BLaER1 treated with 17β-estradiol and CSF1 and Interleukin-3, amounts not matched to agents 10 nM and 100 nM (cell line): ENCODE results near the gene CMSS1.

ENCODE experiments used
- H3K27ac ChIP-seq, 11 experiments: shearing (Covaris generic); formaldehyde crosslinking; 2 replicates each; pipeline ENCODE4 v1.8.1; 2022
- H3K27me3 ChIP-seq, 11 experiments: shearing (Covaris generic); formaldehyde crosslinking; 2 replicates each; pipeline ENCODE4 v1.8.1; 2022
- H3K36me3 ChIP-seq, 11 experiments: shearing (Covaris generic); formaldehyde crosslinking; 2 replicates each; pipeline ENCODE4 v1.8.1; 2022
- H3K4me1 ChIP-seq, 10 experiments: shearing (Covaris generic); formaldehyde crosslinking; 2 replicates each; pipeline ENCODE4 v1.8.1; 2022
- H3K4me2 ChIP-seq, 11 experiments: shearing (Covaris generic); formaldehyde crosslinking; 2 replicates each; pipeline ENCODE4 v1.8.1; 2022
- H3K4me3 ChIP-seq, 10 experiments: shearing (Covaris generic); formaldehyde crosslinking; 2 replicates each; pipeline ENCODE4 v1.8.1; 2022
- H3K9ac ChIP-seq, 11 experiments: shearing (Covaris generic); formaldehyde crosslinking; 2 replicates each; pipeline ENCODE4 v1.8.1; 2022
- H3K9me3 ChIP-seq, 11 experiments: shearing (Covaris generic); formaldehyde crosslinking; replicated peaks in 1 of 11; 2 replicates each; pipeline ENCODE4 v1.8.1; 2022
- H4K20me1 ChIP-seq, 11 experiments: shearing (Covaris generic); formaldehyde crosslinking; 2 replicates each; pipeline ENCODE4 v1.8.1; 2022
- Cebpa-rat ChIP-seq, 11 experiments: shearing (Covaris generic); IDR thresholded peaks; 2 replicates each; pipeline ENCODE4 v1.8.1; 2022

The CMSS1 gene

DNA sequence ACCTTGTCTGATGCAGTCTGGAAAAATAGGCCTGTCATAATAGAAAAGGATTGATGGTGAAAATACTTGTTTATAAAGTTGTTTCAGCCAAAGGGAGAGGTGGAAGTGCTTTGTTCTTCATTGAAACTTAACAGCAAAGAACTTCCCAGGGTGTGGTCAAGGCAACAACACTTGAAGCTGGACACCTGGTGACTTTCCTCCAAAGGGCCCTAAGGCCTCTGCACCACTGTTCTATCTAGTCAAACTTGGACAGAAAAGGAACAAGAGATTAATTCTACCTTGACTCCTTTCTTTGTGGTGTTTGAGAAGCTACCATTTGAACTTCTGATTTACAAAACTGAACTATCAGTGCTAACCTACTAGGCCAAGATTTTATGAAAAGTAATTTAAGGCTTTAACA, 102.0 kb downstream of the CMSS1 start:
- Histone ChIP-seq H3K27ac (no peak overlapping the region), H3K4me2 (no peak overlapping the region), H3K4me1 (peaks cover 7 to 11% (median 8%) of the 10 kb centered on the region in 10 experiments; a peak in 14 of 20 replicates), H3K27me3 (no peaks in the 10 kb centered on the region), H3K4me3 (no peak overlapping the region), H4K20me1 (peaks cover 0 to 22% (median 0%) of the 10 kb centered on the region in 11 experiments; a peak in 3 of 22 replicates), H3K9me3 (peaks cover 0 to 14% (median 11%) of the 10 kb centered on the region in 11 experiments; a peak in 7 of 22 replicates), H3K36me3 (peaks cover 0 to 9% (median 2%) of the 10 kb centered on the region in 11 experiments; a peak in 7 of 22 replicates), H3K9ac (no peak overlapping the region)
- no peak for TF ChIP-seq Cebpa-rat (IDR thresholded peaks at IDR 0.05)

DNA sequence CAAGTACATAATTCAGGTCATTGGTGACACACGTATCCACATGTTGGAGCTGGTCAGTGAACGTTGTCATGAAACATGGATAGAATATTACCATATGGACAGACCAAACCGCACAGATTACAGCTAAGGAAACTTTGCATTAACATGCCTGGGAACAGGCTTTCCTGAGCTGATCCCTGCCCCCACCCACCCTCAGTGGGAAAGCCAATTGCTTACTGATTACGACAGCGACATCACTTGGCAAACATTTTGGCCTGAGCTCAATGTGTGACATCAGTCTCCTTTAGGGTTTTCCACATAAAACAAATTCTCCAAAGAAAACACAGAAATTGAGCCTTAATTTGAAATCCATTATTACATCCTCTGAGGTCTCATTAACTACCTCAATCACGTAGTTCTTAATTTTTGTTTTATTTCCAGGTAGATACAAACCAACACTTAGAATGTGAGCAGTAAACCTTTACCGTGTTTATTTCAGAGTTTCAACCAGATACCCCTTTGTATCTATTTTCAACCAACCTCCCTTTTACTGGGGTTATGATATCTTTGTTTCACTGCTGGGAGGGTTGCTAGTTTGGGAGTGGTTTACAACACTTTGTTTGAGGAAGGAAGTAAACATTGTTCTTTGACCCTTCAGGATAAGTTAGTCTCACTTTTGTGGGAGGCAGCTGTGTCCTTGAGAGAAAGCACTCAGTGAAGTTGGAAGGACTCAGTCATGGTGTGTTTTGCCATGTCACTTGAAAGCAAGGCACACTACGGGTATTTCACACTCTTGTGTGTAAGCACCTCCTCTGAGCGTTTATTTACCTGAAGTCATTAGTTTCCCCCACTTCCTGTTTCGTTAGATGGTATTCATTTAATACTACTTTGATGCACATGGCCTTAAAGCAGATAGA, 103.1 kb downstream of the CMSS1 start:
- Histone ChIP-seq H3K27ac (peak overlapping the region in 4 of 11 experiments; percentile 1 to 56 (median 32); a peak in 5 of 22 replicates), H3K4me2 (peak overlapping the region; percentile 10 to 55 (median 23); a peak in 15 of 22 replicates), H3K36me3 (peaks cover 0 to 9% (median 3%) of the 10 kb centered on the region in 11 experiments; a peak in 8 of 22 replicates), H3K4me3 (no peak overlapping the region), H4K20me1 (peaks cover 0 to 28% (median 0%) of the 10 kb centered on the region in 11 experiments; a peak in 3 of 22 replicates), H3K9ac (no peak overlapping the region), H3K4me1 (peaks cover 7 to 11% (median 8%) of the 10 kb centered on the region in 10 experiments; a peak in 14 of 20 replicates), H3K27me3 (no peaks in the 10 kb centered on the region), H3K9me3 (peaks cover 0 to 14% (median 11%) of the 10 kb centered on the region in 11 experiments; a peak in 7 of 22 replicates)
- no peak for TF ChIP-seq Cebpa-rat (IDR thresholded peaks at IDR 0.05)

DNA sequence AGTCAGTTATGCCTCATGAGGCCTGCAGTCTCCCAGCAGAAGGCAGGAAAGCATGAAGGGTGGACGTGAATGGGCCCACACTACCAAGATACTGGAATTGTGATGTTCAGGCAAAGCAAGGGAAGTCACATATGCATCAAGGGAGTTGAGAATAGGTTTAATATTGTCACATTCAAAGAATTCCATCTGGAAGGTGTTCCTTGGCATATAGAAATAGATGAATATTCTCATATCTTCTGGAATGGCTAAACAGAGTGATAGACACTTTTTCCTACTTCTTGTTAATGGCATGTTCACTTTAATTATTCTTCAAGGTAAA, 103.7 kb downstream of the CMSS1 start:
- peak overlapping the region in 4 of 11 experiments; percentile 1 to 56 (median 32); a peak in 5 of 22 replicates for H3K27ac ChIP-seq
- no peak overlapping the region for H3K9ac ChIP-seq
- peaks cover 0 to 9% (median 3%) of the 10 kb centered on the region in 11 experiments; a peak in 8 of 22 replicates for H3K36me3 ChIP-seq
- H3K4me3 ChIP-seq: no peak overlapping the region
- H3K27me3 ChIP-seq: no peaks in the 10 kb centered on the region
- peaks cover 0 to 23% (median 0%) of the 10 kb centered on the region in 11 experiments; a peak in 2 of 22 replicates for H4K20me1 ChIP-seq
- peaks cover 0 to 14% (median 11%) of the 10 kb centered on the region in 11 experiments; a peak in 7 of 22 replicates for H3K9me3 ChIP-seq
- TF ChIP-seq Cebpa-rat (IDR thresholded peaks at IDR 0.05): no peak
- peaks cover 7 to 11% (median 8%) of the 10 kb centered on the region in 10 experiments; a peak in 14 of 20 replicates for H3K4me1 ChIP-seq
- peak overlapping the region; percentile 10 to 55 (median 23); a peak in 15 of 22 replicates for H3K4me2 ChIP-seq

DNA sequence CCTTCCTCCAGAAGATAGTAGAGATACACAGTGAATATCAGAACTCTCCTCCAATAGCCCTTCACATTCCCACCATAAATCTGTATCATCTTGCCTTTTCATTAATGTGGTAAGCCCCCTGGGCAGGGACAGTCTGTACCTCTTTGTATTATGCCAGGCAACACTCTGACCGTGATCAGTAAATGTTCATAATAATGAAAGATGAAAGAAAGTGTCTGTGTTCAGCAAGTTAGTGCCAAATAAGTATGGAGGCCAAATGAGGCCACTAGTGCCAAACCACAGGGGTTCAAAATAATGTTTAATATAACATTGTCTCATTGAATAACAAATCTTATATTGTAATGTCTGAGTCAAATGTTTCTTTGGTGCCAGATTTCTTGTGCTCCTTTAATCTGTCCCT, 104.3 kb downstream of the CMSS1 start:
- Histone ChIP-seq H3K4me1 (peaks cover 7 to 11% (median 8%) of the 10 kb centered on the region in 10 experiments; a peak in 14 of 20 replicates), H3K27ac (no peak overlapping the region), H3K9me3 (peaks cover 0 to 14% (median 11%) of the 10 kb centered on the region in 11 experiments; a peak in 7 of 22 replicates), H3K4me2 (no peak overlapping the region), H3K36me3 (peaks cover 0 to 9% (median 0%) of the 10 kb centered on the region in 11 experiments; a peak in 5 of 22 replicates), H4K20me1 (peaks cover 0 to 21% (median 0%) of the 10 kb centered on the region in 11 experiments; a peak in 2 of 22 replicates), H3K27me3 (no peaks in the 10 kb centered on the region), H3K4me3 (no peak overlapping the region), H3K9ac (no peak overlapping the region)
- TF ChIP-seq Cebpa-rat (IDR thresholded peaks at IDR 0.05): no peak

DNA sequence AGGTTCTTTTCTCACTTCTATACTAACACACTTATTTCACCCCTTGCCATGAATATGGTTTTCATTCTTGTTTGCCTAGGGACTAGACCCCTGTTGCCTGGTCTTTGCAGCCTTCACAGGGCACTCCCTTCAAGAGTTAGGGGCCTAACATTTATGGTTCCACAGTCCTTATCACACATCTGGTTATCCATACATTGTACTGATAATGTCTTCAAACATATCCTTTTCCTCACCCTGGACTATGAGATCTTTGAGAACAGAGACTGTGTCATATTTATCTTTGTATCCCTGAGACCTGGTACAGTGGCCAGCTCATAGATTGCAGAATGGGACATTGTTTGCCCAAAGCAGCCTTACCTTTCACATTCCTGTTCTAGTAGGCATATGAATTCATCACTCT, 106.2 kb downstream of the CMSS1 start:
- Histone ChIP-seq H3K4me3 (no peak overlapping the region), H3K4me2 (no peak overlapping the region), H3K27ac (no peak overlapping the region), H4K20me1 (peaks cover 0 to 33% (median 0%) of the 10 kb centered on the region in 11 experiments; a peak in 2 of 22 replicates), H3K27me3 (no peaks in the 10 kb centered on the region), H3K9me3 (peaks cover 0 to 14% (median 11%) of the 10 kb centered on the region in 11 experiments; a peak in 7 of 22 replicates), H3K36me3 (peaks cover 0 to 9% (median 0%) of the 10 kb centered on the region in 11 experiments; a peak in 5 of 22 replicates), H3K9ac (no peak overlapping the region), H3K4me1 (peaks cover 7 to 11% (median 8%) of the 10 kb centered on the region in 10 experiments; a peak in 14 of 20 replicates)
- TF ChIP-seq Cebpa-rat (IDR thresholded peaks at IDR 0.05): no peak

DNA sequence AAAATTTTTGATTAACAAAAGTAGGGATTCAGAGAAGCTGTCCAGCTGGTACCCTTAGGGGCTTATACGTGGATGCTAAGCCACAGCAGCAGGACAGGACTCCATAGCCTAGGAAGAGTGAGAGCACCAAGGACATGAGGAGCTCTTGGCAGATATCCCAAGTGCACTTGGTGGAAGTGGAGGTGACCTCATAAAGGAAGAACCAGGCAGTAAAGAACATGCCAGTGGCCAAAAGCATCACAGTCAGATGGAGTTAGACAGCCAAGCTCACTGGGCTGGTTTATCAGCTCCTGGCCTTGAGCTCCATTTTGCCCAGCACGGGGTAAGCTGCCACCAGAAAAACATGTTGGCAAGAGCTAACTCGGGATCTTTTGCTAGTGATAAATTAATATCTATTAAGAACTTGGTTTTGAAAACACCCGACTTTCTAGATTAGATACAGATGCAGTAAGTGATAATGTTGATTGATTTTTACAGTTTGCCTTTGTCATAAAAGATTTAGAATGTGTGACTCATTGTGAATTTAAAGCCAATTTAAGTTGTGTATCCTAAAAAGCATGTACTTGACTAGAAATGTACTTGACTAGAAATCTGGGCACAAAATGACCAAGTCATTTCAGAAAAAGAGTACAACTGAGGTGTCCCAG, 108.0 kb downstream of the CMSS1 start:
- TF ChIP-seq Cebpa-rat (IDR thresholded peaks at IDR 0.05): no peak
- Histone ChIP-seq H3K4me2 (no peak overlapping the region), H3K9ac (no peak overlapping the region), H3K27me3 (no peaks in the 10 kb centered on the region), H4K20me1 (peaks cover 0 to 45% (median 0%) of the 10 kb centered on the region in 11 experiments; a peak in 4 of 22 replicates), H3K27ac (no peak overlapping the region), H3K4me1 (peaks cover 6 to 7% (median 7%) of the 10 kb centered on the region in 10 experiments; a peak in 14 of 20 replicates), H3K4me3 (no peak overlapping the region), H3K9me3 (peaks cover 0 to 14% (median 11%) of the 10 kb centered on the region in 11 experiments; a peak in 7 of 22 replicates), H3K36me3 (peaks cover 0 to 9% (median 3%) of the 10 kb centered on the region in 11 experiments; a peak in 5 of 22 replicates)

DNA sequence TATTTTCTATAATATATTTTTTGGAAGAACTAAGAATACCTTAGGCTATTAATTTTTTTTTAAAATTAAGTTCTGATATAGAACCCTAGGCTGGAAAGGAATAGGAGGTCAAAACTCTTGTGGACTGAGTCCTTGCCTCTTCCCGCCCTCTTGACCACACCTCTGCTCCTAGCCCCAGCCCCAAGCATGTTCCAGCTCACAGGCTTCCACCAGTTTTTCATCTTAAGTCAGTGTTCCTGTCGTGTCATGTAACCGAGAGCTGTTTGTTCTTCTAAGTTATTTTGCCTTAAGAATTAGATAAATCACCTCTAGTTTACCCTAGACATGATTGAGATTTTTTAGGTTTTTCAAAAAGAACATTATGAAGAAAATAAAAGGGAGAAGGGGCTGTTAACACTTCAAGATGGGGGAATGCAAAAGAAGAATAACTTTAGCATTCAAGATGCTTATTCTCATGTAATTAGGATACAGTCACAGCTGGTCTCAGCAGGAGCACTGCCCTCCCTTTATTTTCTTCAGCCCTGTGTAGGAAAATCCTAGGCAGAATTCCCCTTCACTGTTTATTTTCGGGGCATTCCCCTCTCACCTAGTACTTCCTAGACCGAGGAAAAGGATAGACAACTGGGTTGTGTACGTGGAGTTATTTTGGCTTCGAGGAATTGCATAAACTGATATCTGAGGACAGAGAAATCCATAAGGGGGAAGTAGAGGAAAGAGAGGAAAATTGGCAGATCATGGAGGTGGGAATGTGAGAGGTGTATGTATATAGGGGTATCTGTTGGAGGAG, 110.2 kb downstream of the CMSS1 start:
- no peak for TF ChIP-seq Cebpa-rat (IDR thresholded peaks at IDR 0.05)
- H3K9ac ChIP-seq: no peak overlapping the region

More for the DNA sequence above, 110.2 kb downstream of the CMSS1 start:
- Histone ChIP-seq H4K20me1 (peaks cover 0 to 54% (median 0%) of the 10 kb centered on the region in 11 experiments; a peak in 5 of 22 replicates), H3K27me3 (no peaks in the 10 kb centered on the region), H3K9me3 (peaks cover 0 to 14% (median 9%) of the 10 kb centered on the region in 11 experiments; a peak in 8 of 22 replicates), H3K4me3 (no peak overlapping the region), H3K27ac (no peak overlapping the region), H3K36me3 (peaks cover 0 to 15% (median 5%) of the 10 kb centered on the region in 11 experiments; a peak in 12 of 22 replicates), H3K4me1 (no peaks in the 10 kb centered on the region), H3K4me2 (no peak overlapping the region)
